Transverse colon (tissue), 4 donors: ENCODE results near the gene RBM47. TPM values are rescaled to one million over a fixed set of nuclear protein-coding genes. Genes with fewer than 3 reads are reported as not detected.

ENCODE experiments used
- DNase-seq: peaks from one replicate; pipeline ENCODE4 v3.0.0-alpha.2; 2019
- H3K27ac ChIP-seq, 4 donors: fragments of 200-600 bp; sonication (generic); 2 replicates each; pipeline ENCODE4 v1.5.1; 2016 to 2018; ENCODE audit warnings: inconsistent platforms in 4 of 4
- H3K27me3 ChIP-seq: fragments of 200-600 bp; sonication (generic); 2 replicates; pipeline ENCODE4 v1.5.1; 2017; ENCODE audit warnings: inconsistent platforms
- H3K36me3 ChIP-seq, 4 donors: fragments of 200-600 bp; sonication (generic); 2 replicates each; pipeline ENCODE4 v1.5.1; 2017 to 2019; ENCODE audit warnings: inconsistent platforms in 4 of 4
- H3K4me1 ChIP-seq, 4 donors: fragments of 200-600 bp; sonication (generic); 2 replicates each; pipeline ENCODE4 v1.5.1; 2017 to 2020; ENCODE audit warnings: inconsistent platforms in 4 of 4
- H3K4me3 ChIP-seq, 4 donors: fragments of 200-600 bp; sonication (generic); 1 replicate in 1 of 4; 2 replicates in 3 of 4; pipeline versions ENCODE4 v1.5.1 to v1.6.1; 2017 to 2019; ENCODE audit warnings: inconsistent platforms in 4 of 4
- H3K9me3 ChIP-seq, 2 donors: fragments of 200-600 bp; sonication (generic); 2 replicates each; pipeline ENCODE4 v1.5.1; 2017 to 2019; ENCODE audit warnings: inconsistent platforms in 2 of 2
- CTCF ChIP-seq, 5 experiments: fragments of 200-600 bp in 3 of 5; fragments of 450-650 bp in 2 of 5; sonication (generic) in 3 of 5; IDR thresholded peaks; 1 replicate in 2 of 5; 2 replicates in 3 of 5; pipeline ENCODE4 v1.5.1; 2016 to 2017; ENCODE audit warnings: antibody characterized with exemption in 5 of 5, inconsistent platforms in 3 of 5, mild to moderate bottlenecking in 2 of 5, moderate library complexity in 1 of 5
- EP300 ChIP-seq: sonication (generic); formaldehyde crosslinking; IDR thresholded peaks from one replicate; pipeline ENCODE4 v1.6.1; 2017; ENCODE audit warnings: antibody characterized with exemption, low read depth
- POLR2A ChIP-seq: fragments of 450-650 bp; IDR thresholded peaks from one replicate; pipeline ENCODE4 v1.6.1; 2016; ENCODE audit warnings: antibody characterized with exemption, mild to moderate bottlenecking, moderate library complexity
- POLR2AphosphoS5 ChIP-seq, 3 donors: sonication (generic); formaldehyde crosslinking; IDR thresholded peaks; one replicate each; pipeline ENCODE4 v1.6.1; 2016; ENCODE audit warnings: antibody characterized with exemption in 3 of 3
- WGBS, 2 donors: methylation state at CpG; one replicate each; pipeline ENCODE4 v1.1.5; 2018; ENCODE audit warnings: low coverage in 1 of 2; 5-methylcytosine and 5-hydroxymethylcytosine counted together
- in situ Hi-C, 4 donors: fragments of 200-750 bp; cut with MboI; loops; one replicate each; pipeline versions ENCODE4 v1.15.0 to v1.15.1; 2017; ENCODE audit warnings: low sequenced_read_pairs in 3 of 4, low pct_ligation_motif_present in 1 of 4, low pct_unique_long_range_greater_than_20kb in 1 of 4
- intact Hi-C: fragments of 100-400 bp; cut with DNase I; formaldehyde crosslinking; loops from one replicate; pipeline ENCODE4 v1.15.1; 2023; ENCODE audit warnings: low total_unique reads
- total RNA-seq, 4 donors: library from RNA; depleted of rRNA; stranded (reverse); fragments of >200 nt; gene quantifications; one replicate each; pipeline ENCODE4 v1.1.0, GENCODE V29; 2016

Gene RBM47
- total RNA-seq, 4 donors from 2014 or later, result 273 to 667 (median 572) TPM

GRCh38 chr4:40585201-40585799 is 44.4 kb downstream of the RBM47 start:
- in situ Hi-C loops, result no loop called here
- DNase-seq, result no peak
- H3K27me3 ChIP-seq, result no peaks in the 10 kb centered on the region
- TF ChIP-seq EP300 (no peak), CTCF (IDR thresholded peaks at IDR 0.05) (no peak), POLR2AphosphoS5 (IDR thresholded peaks at IDR 0.05) (no peak)
- H3K36me3 ChIP-seq, result no peaks in the 10 kb centered on the region
- intact Hi-C loops, result no loop called here
- WGBS, 2 donors, result 43 to 84% methylated on average over 2 to 8 of the region's 8 CpGs
- H3K4me1 ChIP-seq, result peaks cover 0 to 5% (median 0%) of the 10 kb centered on the region in 4 donors
- H3K27ac ChIP-seq, result no peak overlapping the region
- H3K9me3 ChIP-seq, result no peaks in the 10 kb centered on the region
- no peak overlapping the region for H3K4me3 ChIP-seq

GRCh38 chr4:40584517-40585141 is 45.0 kb downstream of the RBM47 start:
- TF ChIP-seq EP300 (no peak), CTCF (IDR thresholded peaks at IDR 0.05) (no peak), POLR2A (no peak), POLR2AphosphoS5 (IDR thresholded peaks at IDR 0.05) (no peak)
- no peak for DNase-seq
- Histone ChIP-seq H3K9me3 (no peaks in the 10 kb centered on the region), H3K4me3 (no peak overlapping the region), H3K27me3 (no peaks in the 10 kb centered on the region), H3K27ac (no peak overlapping the region), H3K4me1 (peaks cover 0 to 5% (median 0%) of the 10 kb centered on the region in 4 donors), H3K36me3 (no peaks in the 10 kb centered on the region)
- intact Hi-C loops (no loop called here), in situ Hi-C loops (no loop called here)
- 94 to 96% methylated on average over 3 of the region's 3 CpGs for WGBS, 2 donors

- intact Hi-C loops (no loop called here), in situ Hi-C loops (no loop called here)
- WGBS, 2 donors, result 98 to 100% methylated on average over 4 to 9 of the region's 9 CpGs
- H3K9me3 ChIP-seq, result no peaks in the 10 kb centered on the region
- H3K27me3 ChIP-seq, result no peaks in the 10 kb centered on the region
- TF ChIP-seq CTCF (IDR thresholded peaks at IDR 0.05) (no peak), POLR2A (no peak), EP300 (no peak), POLR2AphosphoS5 (IDR thresholded peaks at IDR 0.05) (no peak)
- H3K4me1 ChIP-seq, result peaks cover 0 to 5% (median 0%) of the 10 kb centered on the region in 4 donors
- DNase-seq, result no peak
- no peak overlapping the region for H3K4me3 ChIP-seq
- H3K36me3 ChIP-seq, result no peaks in the 10 kb centered on the region
- H3K27ac ChIP-seq, result no peak overlapping the region
These were observed 45.7 kb downstream of the RBM47 start for GRCh38 chr4:40583850-40584439.

- intact Hi-C loops, result no loop called here
- Histone ChIP-seq H3K9me3 (no peaks in the 10 kb centered on the region), H3K36me3 (no peaks in the 10 kb centered on the region), H3K27me3 (no peaks in the 10 kb centered on the region), H3K4me1 (peaks cover 0 to 9% (median 6%) of the 10 kb centered on the region in 4 donors), H3K27ac (no peak overlapping the region), H3K4me3 (no peak overlapping the region)
- TF ChIP-seq POLR2AphosphoS5 (IDR thresholded peaks at IDR 0.05) (no peak), EP300 (no peak)
- WGBS, 2 donors, result 88 to 92% methylated on average over 4 to 6 of the region's 7 CpGs
- no peak for DNase-seq
- in situ Hi-C loops, result no loop called here
These were observed 47.3 kb downstream of the RBM47 start for GRCh38 chr4:40582413-40582812.
